ENCODE data around the gene CAND2. TPM values are rescaled to one million over a fixed set of nuclear protein-coding genes. Genes with fewer than 3 reads are reported as not detected.
"Not testable (repeated sequence)": the region's sequence is repeated elsewhere in the genome, so short reads cannot be mapped to it uniquely, and the experiment has no call there.

The CAND2 gene
- total RNA-seq, 4 donors from 2014 or later = 1.0 to 1.4 (median 1.3) TPM

DNA sequence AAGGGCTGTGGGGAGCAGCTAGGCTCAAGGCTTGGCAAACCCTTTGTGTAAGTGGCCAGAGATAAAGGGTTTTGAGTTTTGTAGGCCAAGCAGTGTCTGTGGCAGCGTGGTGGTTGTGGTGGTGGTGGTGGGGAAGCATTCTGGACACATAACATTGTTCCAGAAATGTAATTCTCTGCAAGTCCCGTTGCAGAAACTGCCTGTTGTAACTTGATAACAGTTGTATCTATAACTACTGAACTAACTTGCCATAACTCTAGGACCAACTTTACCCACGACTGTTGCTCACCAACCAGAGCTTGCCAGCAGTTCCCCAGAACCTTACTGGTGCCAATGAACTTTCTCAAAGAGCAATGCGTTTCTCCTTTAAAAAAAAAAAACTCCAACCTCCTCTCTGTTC is 19.3 kb upstream of the CAND2 start:
- H3K27ac ChIP-seq = no peak overlapping the region
- H3K27me3 ChIP-seq = no peaks in the 10 kb centered on the region
- WGBS = 50% methylated on average over 4 of the region's 4 CpGs
- no peaks in the 10 kb centered on the region for H3K4me1 ChIP-seq
- TF ChIP-seq POLR2A (IDR thresholded peaks at IDR 0.05) = no peak
- TF ChIP-seq POLR2AphosphoS5 (IDR thresholded peaks at IDR 0.05) = no peak
- TF ChIP-seq, protein P1, sequence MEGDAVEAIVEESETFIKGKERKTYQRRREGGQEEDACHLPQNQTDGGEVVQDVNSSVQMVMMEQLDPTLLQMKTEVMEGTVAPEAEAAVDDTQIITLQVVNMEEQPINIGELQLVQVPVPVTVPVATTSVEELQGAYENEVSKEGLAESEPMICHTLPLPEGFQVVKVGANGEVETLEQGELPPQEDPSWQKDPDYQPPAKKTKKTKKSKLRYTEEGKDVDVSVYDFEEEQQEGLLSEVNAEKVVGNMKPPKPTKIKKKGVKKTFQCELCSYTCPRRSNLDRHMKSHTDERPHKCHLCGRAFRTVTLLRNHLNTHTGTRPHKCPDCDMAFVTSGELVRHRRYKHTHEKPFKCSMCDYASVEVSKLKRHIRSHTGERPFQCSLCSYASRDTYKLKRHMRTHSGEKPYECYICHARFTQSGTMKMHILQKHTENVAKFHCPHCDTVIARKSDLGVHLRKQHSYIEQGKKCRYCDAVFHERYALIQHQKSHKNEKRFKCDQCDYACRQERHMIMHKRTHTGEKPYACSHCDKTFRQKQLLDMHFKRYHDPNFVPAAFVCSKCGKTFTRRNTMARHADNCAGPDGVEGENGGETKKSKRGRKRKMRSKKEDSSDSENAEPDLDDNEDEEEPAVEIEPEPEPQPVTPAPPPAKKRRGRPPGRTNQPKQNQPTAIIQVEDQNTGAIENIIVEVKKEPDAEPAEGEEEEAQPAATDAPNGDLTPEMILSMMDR (IDR thresholded peaks at IDR 0.05) = no peak
- no peak for TF ChIP-seq EP300 (IDR thresholded peaks at IDR 0.05)
- H3K36me3 ChIP-seq = no peaks in the 10 kb centered on the region
- H3K4me3 ChIP-seq = no peak overlapping the region
- H3K9me3 ChIP-seq = no peaks in the 10 kb centered on the region
- DNase-seq (ENCODE audit: low spot score in 2 of 2) = no peak

DNA sequence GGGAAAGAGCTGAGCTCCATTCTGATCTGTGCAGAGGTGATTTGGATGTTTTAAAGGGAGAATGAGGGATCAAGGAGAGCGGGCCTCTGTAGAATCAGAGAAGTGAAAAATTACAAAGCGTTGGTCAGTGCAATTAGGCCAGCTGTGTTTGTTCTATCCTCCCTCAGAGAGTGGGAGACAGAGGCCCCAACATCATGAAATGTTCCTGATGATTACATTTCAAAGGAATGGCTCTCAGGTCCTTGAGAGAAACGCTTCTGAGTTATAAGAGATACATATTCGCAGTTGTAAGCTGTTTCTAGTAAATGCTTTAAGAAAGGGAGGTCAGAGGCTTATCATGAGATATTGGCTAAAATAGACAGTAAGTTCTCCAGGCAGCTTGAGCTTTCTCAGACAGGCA is 15.7 kb upstream of the CAND2 start:
- TF ChIP-seq EP300 (IDR thresholded peaks at IDR 0.05) = no peak
- no peak for TF ChIP-seq POLR2A (IDR thresholded peaks at IDR 0.05)
- no peak for TF ChIP-seq POLR2AphosphoS5 (IDR thresholded peaks at IDR 0.05)
- TF ChIP-seq, protein P1 (IDR thresholded peaks at IDR 0.05) = no peak
- WGBS = 78% methylated on average over 4 of the region's 4 CpGs
- H3K27ac ChIP-seq = no peak overlapping the region
- no peak overlapping the region for H3K4me3 ChIP-seq
- H3K27me3 ChIP-seq = no peaks in the 10 kb centered on the region
- no peaks in the 10 kb centered on the region for H3K9me3 ChIP-seq
- H3K4me1 ChIP-seq = no peaks in the 10 kb centered on the region
- H3K36me3 ChIP-seq = no peaks in the 10 kb centered on the region
- DNase-seq (ENCODE audit: low spot score in 2 of 2) = no peak

DNA sequence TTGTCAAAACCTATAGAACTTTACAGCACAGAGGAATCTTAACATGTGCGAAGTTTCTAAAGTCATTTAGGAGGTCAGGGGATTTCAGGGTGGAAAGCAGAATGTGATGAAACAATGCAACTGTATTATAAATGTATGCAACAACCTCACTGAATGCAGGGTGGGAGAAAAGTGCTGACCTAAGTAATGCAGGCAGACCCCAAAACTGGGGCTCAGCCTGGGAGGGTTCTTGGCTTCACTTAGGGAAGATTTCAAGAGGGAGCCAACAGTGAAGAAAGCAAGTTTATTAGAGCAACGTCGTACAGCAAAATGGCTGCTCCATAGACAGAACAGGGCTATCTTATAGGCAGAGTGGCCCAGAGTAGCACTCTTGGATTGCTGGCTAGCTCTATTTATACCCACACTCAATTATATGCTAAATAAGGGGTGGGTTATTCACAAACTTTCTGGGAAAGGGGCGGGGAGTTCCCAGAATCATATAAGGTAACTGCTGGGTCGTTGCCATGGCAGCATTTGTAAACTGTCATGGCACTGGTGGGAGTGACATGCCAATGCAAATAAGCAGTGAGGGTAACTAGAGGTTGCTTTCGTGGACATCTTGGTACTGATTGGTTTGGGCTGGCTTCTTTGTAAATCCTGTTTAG is 14.2 kb upstream of the CAND2 start:
- Histone ChIP-seq H3K36me3 (no peaks in the 10 kb centered on the region), H3K27me3 (no peaks in the 10 kb centered on the region), H3K4me3 (no peak overlapping the region), H3K4me1 (no peaks in the 10 kb centered on the region), H3K27ac (no peak overlapping the region), H3K9me3 (no peaks in the 10 kb centered on the region)
- TF ChIP-seq, protein P1 (IDR thresholded peaks at IDR 0.05) = no peak
- TF ChIP-seq POLR2AphosphoS5 (IDR thresholded peaks at IDR 0.05) (no peak), EP300 (IDR thresholded peaks at IDR 0.05) (no peak), POLR2A (IDR thresholded peaks at IDR 0.05) (no peak)
- no peak for DNase-seq (ENCODE audit: low spot score in 2 of 2)
- 77% methylated on average over 6 of the region's 6 CpGs for WGBS

DNA sequence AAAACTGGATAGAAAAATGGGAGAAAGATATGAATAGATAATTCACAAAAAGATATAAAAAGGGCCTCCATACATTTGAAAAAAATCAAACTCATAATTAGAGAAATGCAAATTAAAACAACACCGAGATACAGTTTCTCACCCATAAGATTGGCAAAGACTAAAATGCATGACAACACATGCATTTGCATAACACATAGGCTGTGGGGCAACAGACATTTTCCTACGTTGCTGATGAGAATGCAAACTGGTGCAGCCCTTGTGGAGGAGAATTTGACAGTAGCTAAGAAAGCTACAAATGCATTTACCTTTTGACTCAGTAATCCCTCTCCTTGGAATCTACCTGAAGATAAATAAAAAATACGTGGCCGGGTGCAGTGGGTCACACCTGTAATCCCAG is 11.4 kb upstream of the CAND2 start:
- TF ChIP-seq, protein P1 (IDR thresholded peaks at IDR 0.05) = no peak
- TF ChIP-seq POLR2A (IDR thresholded peaks at IDR 0.05) (no peak), POLR2AphosphoS5 (IDR thresholded peaks at IDR 0.05) (no peak), EP300 (IDR thresholded peaks at IDR 0.05) (no peak)
- Histone ChIP-seq H3K27me3 (no peaks in the 10 kb centered on the region), H3K36me3 (no peaks in the 10 kb centered on the region), H3K9me3 (no peaks in the 10 kb centered on the region), H3K27ac (no peak overlapping the region), H3K4me1 (no peaks in the 10 kb centered on the region), H3K4me3 (no peak overlapping the region)
- DNase-seq (ENCODE audit: low spot score in 2 of 2) = no peak
- WGBS = 53% methylated on average over 4 of the region's 4 CpGs

DNA sequence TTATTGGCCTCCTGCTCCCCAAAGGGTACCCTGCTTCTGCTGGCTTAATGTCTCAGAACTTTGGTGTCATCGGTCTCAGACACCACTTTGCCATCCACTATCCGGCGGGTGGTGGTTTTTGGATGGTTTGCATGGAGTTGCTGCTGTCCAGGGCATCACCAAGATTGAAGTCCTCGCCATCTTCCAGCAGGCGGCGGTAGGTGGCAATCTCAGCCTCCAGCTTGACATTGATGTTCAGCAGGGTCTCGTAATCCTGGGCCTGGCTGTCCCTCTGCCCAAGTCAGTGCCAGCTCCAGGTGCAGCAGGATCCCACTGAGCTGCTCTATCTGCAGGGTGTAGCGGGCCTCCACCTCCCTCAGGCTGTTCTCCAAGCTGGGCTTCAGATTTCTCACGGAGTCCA is 9.1 kb upstream of the CAND2 start:
- not testable (repeated sequence) for H3K27ac ChIP-seq; H3K27me3 ChIP-seq; H3K9me3 ChIP-seq; H3K4me1 ChIP-seq; H3K4me3 ChIP-seq; H3K36me3 ChIP-seq; DNase-seq (ENCODE audit: low spot score in 2 of 2)
- TF ChIP-seq, protein P1 (IDR thresholded peaks at IDR 0.05) = peak in 1 of 2 donors; percentile 51
- 70% methylated on average over 7 of the region's 9 CpGs for WGBS

DNA sequence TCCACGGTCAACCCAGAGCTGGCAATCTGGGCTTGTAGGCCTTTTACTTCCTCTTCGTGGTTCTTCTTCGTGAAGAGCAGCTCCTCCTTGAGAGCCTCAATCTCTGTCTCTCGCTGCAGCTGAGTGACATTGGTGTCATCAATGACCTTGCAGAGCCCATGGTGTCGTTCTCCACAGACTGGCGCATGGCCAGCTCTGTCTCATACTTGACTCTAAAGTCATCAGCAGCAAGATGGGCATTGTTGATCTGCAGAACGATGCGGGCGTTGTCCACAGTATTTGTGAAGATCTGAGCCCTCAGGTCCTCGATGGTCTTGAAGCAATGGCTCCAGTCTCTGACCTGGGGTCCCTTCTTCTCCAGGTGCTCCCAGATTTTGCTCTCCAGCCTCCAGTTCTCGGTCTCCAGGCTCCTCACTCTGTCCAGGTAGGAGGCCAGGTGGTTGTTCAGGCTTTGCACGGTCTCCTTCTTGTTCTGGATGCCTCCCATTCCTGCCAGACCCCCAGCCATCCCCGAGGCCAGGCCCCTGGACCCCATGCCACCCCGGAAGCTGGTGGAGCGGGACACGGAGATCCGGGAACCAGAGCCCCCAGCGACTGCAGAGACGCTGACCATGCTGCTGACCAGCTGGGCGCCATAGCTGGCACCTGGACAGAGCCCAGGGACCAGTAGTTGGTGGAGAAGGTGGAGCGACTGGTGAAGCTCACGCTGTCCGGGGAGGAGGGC is 8.4 kb upstream of the CAND2 start:
- H3K9me3 ChIP-seq; H3K4me1 ChIP-seq; H3K27ac ChIP-seq; DNase-seq (ENCODE audit: low spot score in 2 of 2); H3K36me3 ChIP-seq; H3K4me3 ChIP-seq; H3K27me3 ChIP-seq: not testable (repeated sequence)
- WGBS = 90% methylated on average over 22 of the region's 23 CpGs
